HUES6 (cell line): ENCODE data around the gene C12orf43.
"Not testable (repeated sequence)": the region's sequence is repeated elsewhere in the genome, so short reads cannot be mapped to it uniquely, and the experiment has no call there.

ENCODE experiments used
- H3K27ac ChIP-seq: 2 replicates; pipeline ENCODE4 v1.7.0; 2013; ENCODE audit warnings: low read depth, mild to moderate bottlenecking, low read length, inconsistent platforms
- H3K27me3 ChIP-seq: 2 replicates; pipeline ENCODE4 v1.6.1; 2013; ENCODE audit warnings: low read length; ENCODE audit not compliant: control insufficient read depth, insufficient read depth
- H3K36me3 ChIP-seq: 2 replicates; pipeline ENCODE4 v1.6.1; 2013; ENCODE audit warnings: low read length; ENCODE audit not compliant: control insufficient read depth, insufficient read depth
- H3K4me1 ChIP-seq: 2 replicates; pipeline ENCODE4 v1.6.1; 2013; ENCODE audit warnings: low read length; ENCODE audit not compliant: control insufficient read depth, insufficient read depth
- H3K4me3 ChIP-seq: 2 replicates; pipeline ENCODE4 v1.5.1; 2013; ENCODE audit warnings: low read depth, low read length
- H3K9ac ChIP-seq: one replicate; pipeline ENCODE4 v1.6.1; 2013; ENCODE audit warnings: mild to moderate bottlenecking, low read length
- H3K9me3 ChIP-seq: 2 replicates; pipeline ENCODE4 v1.6.1; 2013; ENCODE audit warnings: low read depth, low read length; ENCODE audit not compliant: control insufficient read depth, insufficient read depth

The C12orf43 gene

GRCh38 chr12:121015825-121016766 is at the start of gene C12orf43:
Gene C12orf43, minus strand, starts transcription at chr12:121016487. Its CDS starts 13 bp downstream, at chr12:121016474.
- Histone ChIP-seq H3K27me3 (no peaks in the 10 kb centered on the region), H3K4me1 (peaks cover 7% of the 10 kb centered on the region; the same call in 1 of the 2 replicates), H3K4me3 (peak within 1 kb of the TSS; percentile 93), H3K9me3 (no peaks in the 10 kb centered on the region), H3K9ac (peak within 1 kb of the TSS; percentile 94), H3K27ac (peak within 1 kb of the TSS; percentile 20; the same call in 1 of the 2 replicates), H3K36me3 (peaks cover 15% of the 10 kb centered on the region)

GRCh38 chr12:121065345-121065744 is 49.1 kb upstream of the C12orf43 start:
- Histone ChIP-seq H3K4me3 (no peak overlapping the region), H3K27me3 (no peaks in the 10 kb centered on the region), H3K27ac (no peak overlapping the region), H3K9me3 (no peaks in the 10 kb centered on the region), H3K9ac (no peak overlapping the region), H3K36me3 (no peaks in the 10 kb centered on the region), H3K4me1 (0 out of 2 replicates have a peak, but pooled peaks cover under 1% of the 10 kb centered on the region)

- H3K27me3 ChIP-seq, H3K9me3 ChIP-seq, H3K4me1 ChIP-seq, H3K27ac ChIP-seq, H3K9ac ChIP-seq, H3K4me3 ChIP-seq, H3K36me3 ChIP-seq: not testable (repeated sequence)
Observed at GRCh38 chr12:121064586-121064985, 48.3 kb upstream of the C12orf43 start.

- no peak overlapping the region for H3K4me3 ChIP-seq
- H3K27me3 ChIP-seq: no peaks in the 10 kb centered on the region
- H3K36me3 ChIP-seq: no peaks in the 10 kb centered on the region
- H3K9ac ChIP-seq: no peak overlapping the region
- H3K4me1 ChIP-seq: 0 out of 2 replicates have a peak, but pooled peaks cover 4% of the 10 kb centered on the region
- H3K27ac ChIP-seq: no peak overlapping the region
- no peaks in the 10 kb centered on the region for H3K9me3 ChIP-seq
Observed at GRCh38 chr12:121064116-121064515, 47.8 kb upstream of the C12orf43 start.

- Histone ChIP-seq H3K4me3 (no peak overlapping the region), H3K36me3 (no peaks in the 10 kb centered on the region), H3K27ac (no peak overlapping the region), H3K27me3 (no peaks in the 10 kb centered on the region), H3K9me3 (no peaks in the 10 kb centered on the region), H3K9ac (no peak overlapping the region), H3K4me1 (0 out of 2 replicates have a peak, but pooled peaks cover 4% of the 10 kb centered on the region)
Observed at GRCh38 chr12:121062391-121063045, 46.2 kb upstream of the C12orf43 start.

GRCh38 chr12:121061831-121062230 is 45.5 kb upstream of the C12orf43 start:
- no peaks in the 10 kb centered on the region for H3K9me3 ChIP-seq
- H3K4me3 ChIP-seq: no peak overlapping the region
- no peaks in the 10 kb centered on the region for H3K36me3 ChIP-seq
- H3K9ac ChIP-seq: no peak overlapping the region
- H3K4me1 ChIP-seq: 0 out of 2 replicates have a peak, but pooled peaks cover 4% of the 10 kb centered on the region
- no peak overlapping the region for H3K27ac ChIP-seq
- H3K27me3 ChIP-seq: no peaks in the 10 kb centered on the region

- Histone ChIP-seq H3K9me3 (no peaks in the 10 kb centered on the region), H3K4me1 (0 out of 2 replicates have a peak, but pooled peaks cover 4% of the 10 kb centered on the region), H3K27ac (no peak overlapping the region), H3K27me3 (no peaks in the 10 kb centered on the region), H3K36me3 (no peaks in the 10 kb centered on the region), H3K9ac (no peak overlapping the region), H3K4me3 (peak overlapping the region; percentile 39)
Observed at GRCh38 chr12:121060149-121061001, 44.1 kb upstream of the C12orf43 start.

- Histone ChIP-seq H3K4me1 (0 out of 2 replicates have a peak, but pooled peaks cover 4% of the 10 kb centered on the region), H3K9ac (no peak overlapping the region), H3K4me3 (no peak overlapping the region), H3K27ac (no peak overlapping the region), H3K36me3 (no peaks in the 10 kb centered on the region), H3K27me3 (no peaks in the 10 kb centered on the region), H3K9me3 (no peaks in the 10 kb centered on the region)
Observed at GRCh38 chr12:121059031-121059898, 43.0 kb upstream of the C12orf43 start.

- Histone ChIP-seq H3K36me3 (no peaks in the 10 kb centered on the region), H3K4me3 (no peak overlapping the region), H3K9ac (no peak overlapping the region), H3K9me3 (no peaks in the 10 kb centered on the region), H3K27me3 (no peaks in the 10 kb centered on the region), H3K27ac (no peak overlapping the region), H3K4me1 (0 out of 2 replicates have a peak, but pooled peaks cover 4% of the 10 kb centered on the region)
Observed at GRCh38 chr12:121057794-121058193, 41.5 kb upstream of the C12orf43 start.

GRCh38 chr12:121053706-121054105 is 37.4 kb upstream of the C12orf43 start:
- no peak overlapping the region for H3K9ac ChIP-seq
- H3K4me3 ChIP-seq: no peak overlapping the region
- no peak overlapping the region for H3K27ac ChIP-seq
- H3K27me3 ChIP-seq: no peaks in the 10 kb centered on the region
- H3K9me3 ChIP-seq: no peaks in the 10 kb centered on the region
- no peaks in the 10 kb centered on the region for H3K36me3 ChIP-seq
- no peaks in the 10 kb centered on the region for H3K4me1 ChIP-seq
